GM18498 (cell line): ENCODE data around the gene PFN4.

Source experiments
- ATAC-seq: cut with Tn5 transposase; IDR thresholded peaks from one replicate; pipeline ENCODE4 v1.9.1; 2021; ENCODE audit warnings: mild to moderate bottlenecking, moderate library complexity; ENCODE audit not compliant: unreplicated experiment

The PFN4 gene

GRCh38 chr2:24082787-24083566, 40.2 kb downstream of the PFN4 start:
- ATAC-seq, result no peak

- no peak for ATAC-seq
Observed at GRCh38 chr2:24080701-24081100, 42.4 kb downstream of the PFN4 start.

- no peak for ATAC-seq
Observed at GRCh38 chr2:24077879-24078278, 45.3 kb downstream of the PFN4 start.

- ATAC-seq, result no peak
Observed at GRCh38 chr2:24077535-24077877, 45.6 kb downstream of the PFN4 start.

GRCh38 chr2:24076849-24077534, 46.1 kb downstream of the PFN4 start:
- peak; percentile 22 for ATAC-seq

- ATAC-seq, result peak; percentile 92
Observed at GRCh38 chr2:24075915-24076848, 47.0 kb downstream of the PFN4 start, which contains the start of gene SF3B6. Gene SF3B6, minus strand, starts transcription at chr2:24076326. Its CDS starts 97 bp downstream, at chr2:24076229.

GRCh38 chr2:24075259-24075658, 47.9 kb downstream of the PFN4 start:
- ATAC-seq, result no peak

- ATAC-seq, result no peak
Observed at GRCh38 chr2:24073816-24074215, 49.3 kb downstream of the PFN4 start.

- no peak for ATAC-seq
Observed at GRCh38 chr2:24072259-24072658, 50.9 kb downstream of the PFN4 start.

GRCh38 chr2:24065341-24065740, 57.8 kb downstream of the PFN4 start:
- no peak for ATAC-seq
